ENCODE data around the gene PLA2G12B.

The PLA2G12B gene

GRCh38 chr10:72888151-72888638 is 66.4 kb downstream of the PLA2G12B start:
- DNase-seq, result no peak

DNA sequence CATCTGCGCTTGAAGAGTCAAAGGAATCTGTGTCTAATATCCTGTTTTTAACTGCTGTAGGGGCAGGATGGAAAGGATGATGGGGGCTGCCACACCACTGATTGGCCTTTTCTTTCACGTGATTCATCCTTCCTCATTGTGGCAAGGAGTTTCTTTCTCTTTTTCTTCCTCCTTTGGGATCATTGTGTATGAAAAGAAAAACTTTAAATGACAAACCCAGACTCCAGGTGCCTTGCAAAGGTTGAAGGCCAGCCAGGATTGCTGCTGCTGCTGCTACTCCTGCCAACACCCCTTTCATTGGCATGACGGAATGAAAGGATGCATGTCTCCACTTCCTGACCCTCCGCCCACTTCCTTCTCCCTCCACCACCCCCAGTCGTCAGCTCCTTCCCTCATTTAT is 67.6 kb downstream of the PLA2G12B start:
- peak; percentile 50 for DNase-seq

GRCh38 chr10:72886621-72887020 is 68.0 kb downstream of the PLA2G12B start:
- DNase-seq, result no peak

GRCh38 chr10:72885953-72886352 is 68.7 kb downstream of the PLA2G12B start:
- DNase-seq, result no peak

Measured in MV-4-11 (cell line).